Activated CD8-positive, alpha-beta memory T cell treated with anti-CD3 and anti-CD28 coated beads, Interleukin-2, amount 50 U/mL, for 4 hours (primary cell): ENCODE data around the gene GALNT1.

Experiments used
- DNase-seq: peaks from one replicate; pipeline ENCODE4 v3.0.0-alpha.2; 2020

The GALNT1 gene

GRCh38 chr18:35682281-35682867, 100.8 kb downstream of the GALNT1 start:
- DNase-seq, result no peak

- DNase-seq, result no peak
These were observed 101.5 kb downstream of the GALNT1 start for GRCh38 chr18:35683021-35683420.

- DNase-seq, result no peak
These were observed 107.2 kb downstream of the GALNT1 start for GRCh38 chr18:35688757-35689156.

GRCh38 chr18:35689728-35690127, 108.2 kb downstream of the GALNT1 start:
- no peak for DNase-seq

- no peak for DNase-seq
These were observed 110.1 kb downstream of the GALNT1 start for GRCh38 chr18:35691625-35692024.

GRCh38 chr18:35692866-35693265, 111.3 kb downstream of the GALNT1 start:
- DNase-seq, result no peak

GRCh38 chr18:35693829-35694228, 112.3 kb downstream of the GALNT1 start:
- no peak for DNase-seq

- DNase-seq, result no peak
These were observed 113.3 kb downstream of the GALNT1 start for GRCh38 chr18:35694808-35695207.

GRCh38 chr18:35695384-35695783, 113.8 kb downstream of the GALNT1 start:
- no peak for DNase-seq

GRCh38 chr18:35695803-35696202, 114.3 kb downstream of the GALNT1 start:
- DNase-seq, result no peak

GRCh38 chr18:35696307-35696706, 114.8 kb downstream of the GALNT1 start:
- no peak for DNase-seq

- DNase-seq, result no peak
These were observed 116.3 kb downstream of the GALNT1 start for GRCh38 chr18:35697869-35698268.

- no peak for DNase-seq
These were observed 121.6 kb downstream of the GALNT1 start for GRCh38 chr18:35703043-35703688.

- no peak for DNase-seq
These were observed 124.4 kb downstream of the GALNT1 start for GRCh38 chr18:35705988-35706387.

- no peak for DNase-seq
These were observed 125.7 kb downstream of the GALNT1 start for GRCh38 chr18:35707247-35707646.

GRCh38 chr18:35707674-35708073, 126.1 kb downstream of the GALNT1 start:
- no peak for DNase-seq

GRCh38 chr18:35710581-35710980, 129.0 kb downstream of the GALNT1 start:
- no peak for DNase-seq

- DNase-seq, result no peak
These were observed 129.7 kb downstream of the GALNT1 start for GRCh38 chr18:35711227-35711626.

GRCh38 chr18:35713545-35713944, 132.0 kb downstream of the GALNT1 start:
- no peak for DNase-seq

GRCh38 chr18:35714539-35714938, 133.0 kb downstream of the GALNT1 start:
- no peak for DNase-seq

- no peak for DNase-seq
These were observed 133.6 kb downstream of the GALNT1 start for GRCh38 chr18:35715139-35715538.

- DNase-seq, result no peak
These were observed 134.8 kb downstream of the GALNT1 start for GRCh38 chr18:35716169-35716831.

GRCh38 chr18:35717182-35717581, 135.6 kb downstream of the GALNT1 start:
- DNase-seq, result no peak

- DNase-seq, result no peak
These were observed 140.0 kb downstream of the GALNT1 start for GRCh38 chr18:35721431-35722081.
